H7 (cell line): ENCODE results near the gene OR2F2. TPM values are rescaled to one million over a fixed set of nuclear protein-coding genes. Genes with fewer than 3 reads are reported as not detected.

Source experiments
- DNase-seq: peaks from one replicate; pipeline ENCODE4 v3.0.0; 2012
- H3K27me3 ChIP-seq: 2 replicates; pipeline ENCODE4 v1.6.0; 2011; ENCODE audit warnings: mild to moderate bottlenecking, low read length; ENCODE audit not compliant: control insufficient read depth, insufficient read depth
- H3K36me3 ChIP-seq: replicated peaks from 2 replicates; pipeline ENCODE4 v1.5.1; 2011; ENCODE audit warnings: low read length; ENCODE audit not compliant: control insufficient read depth, insufficient read depth
- H3K4me3 ChIP-seq: 2 replicates; pipeline ENCODE4 v1.5.1; 2011; ENCODE audit warnings: low read depth, mild to moderate bottlenecking, control low read depth, low read length, moderate library complexity; ENCODE audit not compliant: insufficient read depth
- total RNA-seq: library from RNA; depleted of rRNA; stranded (reverse); fragments of >200 nt; shearing (Covaris generic); gene quantifications from 2 replicates; pipeline ENCODE4 v1.2.3, GENCODE V29; 2014

Gene OR2F2
- total RNA-seq, 1 experiment from 2014 or later: not detected

DNA sequence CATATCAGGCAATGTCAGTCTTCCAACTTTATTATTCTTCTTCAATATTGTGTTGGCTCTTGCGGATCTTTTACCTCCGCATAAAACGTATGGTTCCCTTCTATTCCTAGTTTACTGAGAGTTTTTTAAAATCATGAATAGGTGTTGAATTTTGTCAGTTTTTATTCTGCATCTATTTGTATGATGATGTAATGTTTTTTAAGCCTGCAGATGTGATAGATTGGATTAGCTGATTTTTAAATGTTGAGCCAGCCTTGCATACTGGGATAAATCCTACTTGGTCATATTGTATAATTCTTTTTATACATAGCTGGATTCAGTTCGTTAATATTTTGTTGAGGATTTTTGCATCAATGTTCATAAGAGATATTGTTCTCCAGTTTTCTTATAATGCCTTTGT, 10.4 kb downstream of the OR2F2 start:
- H3K4me3 ChIP-seq: no peak overlapping the region
- no peak for DNase-seq
- H3K27me3 ChIP-seq: no peaks in the 10 kb centered on the region

DNA sequence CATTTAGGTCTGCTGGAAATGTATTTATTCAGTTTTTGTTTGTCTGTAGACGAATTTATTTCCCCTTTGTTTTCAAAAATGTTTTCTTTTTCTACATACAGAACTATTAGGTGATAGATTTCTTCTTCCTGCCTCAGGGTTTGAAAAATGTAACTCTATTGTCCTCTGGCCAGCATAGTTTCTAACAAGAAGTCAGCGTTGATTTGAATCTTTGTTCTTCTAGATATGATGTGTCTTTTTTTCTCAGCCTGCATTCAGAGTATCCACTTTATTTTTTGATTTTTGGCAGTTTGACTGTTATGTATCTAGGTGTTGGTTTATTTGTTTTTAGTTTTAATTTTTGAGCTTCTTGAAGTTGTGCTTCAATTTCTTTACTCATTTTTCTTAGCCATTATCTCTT, 12.1 kb downstream of the OR2F2 start:
- Histone ChIP-seq H3K4me3 (no peak overlapping the region), H3K27me3 (no peaks in the 10 kb centered on the region), H3K36me3 (no peaks in the 10 kb centered on the region)
- no peak for DNase-seq

More for the DNA sequence above, 10.4 kb downstream of the OR2F2 start:
- no peaks in the 10 kb centered on the region for H3K36me3 ChIP-seq

DNA sequence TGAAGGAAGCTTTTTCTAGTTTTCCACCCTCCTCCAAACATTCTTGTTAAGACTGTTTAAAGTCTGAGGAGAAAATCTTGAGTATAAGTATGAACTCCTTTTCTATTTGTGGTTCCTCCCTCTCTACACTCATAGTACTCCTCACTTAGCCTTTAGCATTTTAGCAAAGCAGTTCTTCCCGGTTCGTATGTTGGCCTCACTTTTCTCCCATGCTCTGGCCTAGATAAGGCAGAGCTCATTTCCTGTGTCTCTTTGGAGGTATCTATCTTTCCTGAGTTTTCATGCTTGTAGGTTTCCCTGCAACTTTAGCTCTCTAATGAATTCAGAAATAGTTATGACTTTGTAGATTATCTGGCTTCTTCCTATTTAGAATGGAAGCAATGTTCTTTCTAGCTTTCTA, 13.7 kb downstream of the OR2F2 start:
- Histone ChIP-seq H3K27me3 (no peaks in the 10 kb centered on the region), H3K4me3 (no peak overlapping the region), H3K36me3 (no peaks in the 10 kb centered on the region)
- DNase-seq: no peak

DNA sequence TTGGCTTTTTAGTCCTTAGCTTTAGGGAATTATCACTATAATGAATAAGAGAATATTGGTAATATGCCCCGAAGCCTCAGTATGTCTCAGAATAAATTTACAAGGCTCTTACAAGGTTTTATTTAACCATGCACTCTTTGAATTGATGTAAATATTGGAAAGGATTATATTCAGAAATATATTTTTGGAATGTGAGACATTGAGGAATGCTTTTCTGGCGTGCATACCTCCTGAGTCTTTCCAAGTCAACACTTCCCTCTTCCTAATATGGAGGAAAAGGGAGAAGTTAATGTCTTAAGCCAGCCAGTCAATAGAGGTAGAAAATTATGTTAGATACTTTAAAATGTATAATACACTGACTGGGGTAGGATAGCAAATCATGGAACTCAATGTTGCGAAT, 18.4 kb downstream of the OR2F2 start:
- Histone ChIP-seq H3K27me3 (no peaks in the 10 kb centered on the region), H3K36me3 (no peaks in the 10 kb centered on the region), H3K4me3 (no peak overlapping the region)
- no peak for DNase-seq

DNA sequence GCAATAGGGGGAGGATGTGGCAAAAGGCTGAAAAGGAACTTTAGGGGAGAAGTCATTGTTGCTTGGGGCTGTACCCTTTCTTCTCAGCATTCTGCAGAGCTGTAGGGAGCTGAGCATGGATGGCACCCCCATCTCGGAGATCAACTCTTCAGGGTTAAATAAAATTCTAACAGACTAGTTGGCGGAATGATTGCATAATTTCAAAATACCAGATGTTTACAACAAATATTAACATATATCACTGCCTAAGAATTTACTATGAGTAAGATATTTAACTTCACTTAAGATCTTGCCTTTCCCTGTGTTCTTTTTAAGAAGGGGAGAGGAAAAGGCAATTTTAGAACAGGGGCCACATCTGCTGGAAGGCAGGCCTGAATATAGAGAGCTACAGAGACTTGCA, 19.1 kb downstream of the OR2F2 start:
- Histone ChIP-seq H3K27me3 (no peaks in the 10 kb centered on the region), H3K4me3 (no peak overlapping the region), H3K36me3 (no peaks in the 10 kb centered on the region)
- no peak for DNase-seq

DNA sequence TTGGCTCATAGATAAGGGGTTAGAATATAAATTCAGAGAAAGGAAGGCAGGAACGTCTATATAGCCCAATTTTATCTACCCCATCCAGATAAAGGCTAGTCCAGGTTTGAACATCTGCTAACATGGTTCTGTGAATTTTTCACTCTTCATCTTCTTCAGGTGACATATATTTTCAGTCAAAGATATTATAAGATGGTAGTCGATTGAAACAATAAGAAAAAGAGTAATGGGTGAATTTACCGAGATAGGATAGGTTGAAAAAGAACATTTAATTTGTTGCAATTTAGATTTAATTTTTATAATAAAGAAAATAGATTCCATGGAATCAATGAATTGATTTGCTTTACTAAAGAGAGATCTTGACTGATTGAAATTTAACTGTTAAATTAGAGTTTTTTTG, 19.5 kb downstream of the OR2F2 start, which contains the start of gene OR2F1:
OR2F1 (plus strand) TSS at position 301 of the 400 bp plus-strand sequence. CDS start 5,127 bp downstream, outside the sequence.
- Histone ChIP-seq H3K27me3 (no peaks in the 10 kb centered on the region), H3K4me3 (no peak within 1 kb of the TSS), H3K36me3 (no peaks in the 10 kb centered on the region)
- DNase-seq: no peak

DNA sequence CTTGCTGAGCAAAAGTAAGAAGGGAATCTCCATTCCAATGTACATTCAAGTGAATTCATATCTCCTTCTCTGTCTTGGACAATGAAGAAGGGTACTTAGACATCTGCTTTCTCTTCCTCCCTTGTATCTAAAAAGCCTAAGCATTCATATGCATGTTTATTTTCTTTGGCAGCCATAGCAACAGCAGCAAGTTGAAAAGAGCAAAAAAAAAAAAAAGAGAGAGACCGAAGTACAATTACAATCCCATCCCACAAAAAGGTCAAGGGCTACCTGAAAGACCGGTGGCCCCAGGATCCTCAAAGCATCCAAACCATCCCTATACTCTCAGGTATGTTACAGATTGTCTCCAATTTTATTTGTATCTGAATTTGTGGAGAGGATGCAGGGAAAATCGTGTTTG, 23.7 kb downstream of the OR2F2 start:
- peak; percentile 10 for DNase-seq
- no peak overlapping the region for H3K4me3 ChIP-seq
- no peaks in the 10 kb centered on the region for H3K27me3 ChIP-seq
- H3K36me3 ChIP-seq: no peaks in the 10 kb centered on the region

DNA sequence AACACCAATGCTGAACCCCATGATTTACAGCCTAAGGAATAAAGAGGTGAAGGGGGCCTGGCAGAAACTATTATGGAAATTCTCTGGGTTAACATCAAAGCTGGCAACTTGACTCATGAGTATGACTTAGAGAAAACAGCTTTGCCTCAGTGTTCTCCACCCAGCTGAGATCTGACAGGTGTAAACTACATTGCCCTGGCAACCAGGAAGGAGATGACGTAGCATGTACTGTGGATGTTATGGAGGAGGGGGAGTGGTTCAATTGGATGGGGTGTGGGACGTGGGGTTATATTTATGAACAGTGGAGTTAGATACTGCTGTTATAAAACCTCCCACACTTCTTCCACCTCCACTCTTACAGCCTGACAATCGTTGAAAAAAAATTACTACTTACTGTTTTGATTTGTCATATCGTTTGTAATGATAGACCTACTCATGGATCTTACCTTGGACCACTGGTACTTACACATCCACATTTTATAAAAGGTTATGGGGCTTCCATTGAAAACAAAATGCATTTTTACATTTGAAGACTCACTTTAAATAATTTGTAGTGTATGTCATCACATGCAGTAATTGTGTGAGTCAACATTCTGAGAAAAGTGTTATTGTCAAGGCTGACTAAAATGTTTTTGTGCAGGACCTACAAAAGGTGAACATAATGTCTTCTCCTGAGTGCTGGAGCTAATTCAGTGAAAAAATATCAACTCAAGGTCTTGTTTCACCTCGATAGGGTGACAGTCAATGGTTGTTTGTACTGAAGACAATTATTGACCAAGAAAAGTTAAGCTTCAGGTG, 26.0 kb downstream of the OR2F2 start:
- H3K36me3 ChIP-seq: no peaks in the 10 kb centered on the region
- no peak overlapping the region for H3K4me3 ChIP-seq
- H3K27me3 ChIP-seq: no peaks in the 10 kb centered on the region
- no peak for DNase-seq

DNA sequence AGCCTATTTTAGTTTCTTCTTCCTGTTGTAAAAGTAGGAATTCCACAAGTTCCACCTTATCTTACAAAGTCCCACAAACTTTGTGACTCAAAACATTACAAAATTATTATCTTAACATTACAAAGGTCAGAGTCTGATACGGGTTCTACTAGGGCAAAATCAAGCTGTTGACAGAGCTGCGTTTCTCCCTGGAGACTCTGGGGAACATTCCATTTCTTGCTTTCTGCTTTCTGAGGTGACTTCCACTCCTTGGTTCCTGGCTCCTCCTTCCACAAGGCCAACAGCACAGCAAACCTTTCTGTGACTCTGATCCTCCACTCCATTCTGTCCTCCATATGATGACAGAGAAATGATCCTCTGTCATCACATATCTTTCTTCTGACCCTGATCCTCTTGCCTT, 30.2 kb downstream of the OR2F2 start:
- Histone ChIP-seq H3K4me3 (no peak overlapping the region), H3K27me3 (no peaks in the 10 kb centered on the region), H3K36me3 (no peaks in the 10 kb centered on the region)
- DNase-seq: no peak

DNA sequence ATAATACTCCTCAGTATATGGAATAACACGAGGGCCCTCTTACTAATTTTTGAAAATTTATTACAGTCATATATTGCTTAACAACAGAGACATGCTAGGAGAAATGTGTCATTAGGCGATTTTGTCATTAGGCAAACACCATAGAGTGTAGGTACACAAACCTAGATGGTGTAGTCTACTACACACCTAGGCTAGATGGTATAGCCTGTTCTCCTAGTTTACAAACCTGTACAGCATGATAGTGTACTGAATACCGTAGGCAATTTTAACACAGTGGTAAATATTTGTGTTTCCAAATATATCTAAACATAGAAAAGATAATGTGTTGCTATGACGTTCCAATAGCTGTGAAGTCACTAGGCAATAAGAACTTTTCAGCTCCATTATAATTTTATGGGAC, 32.4 kb downstream of the OR2F2 start:
- Histone ChIP-seq H3K36me3 (no peaks in the 10 kb centered on the region), H3K27me3 (no peaks in the 10 kb centered on the region), H3K4me3 (no peak overlapping the region)
- no peak for DNase-seq

DNA sequence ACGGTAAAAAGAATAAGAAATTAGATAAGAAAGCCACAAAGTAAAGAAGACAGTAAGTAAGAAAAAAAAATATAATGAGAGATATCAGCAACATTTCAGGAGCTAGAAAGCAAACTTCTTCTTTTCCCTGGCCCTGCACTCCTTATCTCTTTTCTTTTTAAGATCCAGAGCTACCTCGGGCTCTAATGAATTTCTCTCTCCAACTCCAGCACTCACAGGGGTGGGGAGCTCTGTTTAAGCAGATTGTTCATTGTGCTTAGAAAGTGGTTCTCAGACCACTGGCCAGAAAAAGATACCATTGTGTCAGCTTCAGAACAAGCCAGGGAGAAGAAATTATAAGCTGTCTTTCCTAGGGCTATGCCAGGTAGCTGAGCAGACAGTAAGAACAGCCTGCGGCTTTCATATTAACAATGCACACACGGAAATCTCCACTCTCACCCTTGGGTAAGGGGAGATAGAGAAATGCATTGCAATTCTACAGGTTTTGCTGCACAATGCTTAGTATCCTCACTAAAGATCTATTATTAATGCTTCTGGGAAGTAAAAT, 38.9 kb downstream of the OR2F2 start:
- no peaks in the 10 kb centered on the region for H3K27me3 ChIP-seq
- no peaks in the 10 kb centered on the region for H3K36me3 ChIP-seq
- no peak for DNase-seq
- H3K4me3 ChIP-seq: no peak overlapping the region

DNA sequence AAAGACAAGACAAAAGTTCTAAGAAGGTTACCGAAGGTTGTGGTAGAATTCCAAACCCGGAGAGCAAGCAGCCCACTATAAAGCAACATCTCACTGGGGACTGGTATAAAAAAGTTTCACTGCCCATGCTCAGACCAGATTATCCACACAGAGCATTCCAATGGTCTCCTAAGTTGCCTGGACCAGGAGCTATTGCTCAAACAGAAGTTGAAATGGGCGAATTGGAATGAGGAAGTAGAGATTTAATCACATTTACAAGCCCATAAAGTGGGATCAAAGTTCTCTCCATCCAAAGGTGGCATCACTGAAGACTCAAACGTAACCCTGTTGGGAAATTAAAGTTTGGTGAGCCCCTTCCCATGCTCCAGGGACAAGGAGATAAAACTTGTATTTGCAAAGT, 39.4 kb downstream of the OR2F2 start:
- Histone ChIP-seq H3K4me3 (no peak overlapping the region), H3K27me3 (no peaks in the 10 kb centered on the region), H3K36me3 (no peaks in the 10 kb centered on the region)
- no peak for DNase-seq

DNA sequence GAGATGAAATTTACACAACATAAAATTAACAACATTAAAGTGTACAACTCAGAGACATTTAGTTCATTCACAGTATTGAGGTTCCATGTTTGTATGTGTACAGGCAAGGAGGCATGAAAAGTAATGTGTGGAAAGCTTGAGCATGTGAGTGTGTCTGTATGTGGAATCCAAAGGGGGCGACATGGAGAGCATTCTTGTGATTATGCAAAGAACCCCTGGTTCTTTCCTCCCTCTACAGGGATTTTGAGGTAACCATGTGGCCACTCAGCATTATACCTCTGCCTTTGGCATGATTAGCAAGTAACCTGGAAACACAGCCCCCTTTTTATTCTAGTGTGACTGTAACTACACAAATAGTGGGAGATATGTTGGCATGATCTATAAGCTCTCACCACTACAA, 40.6 kb downstream of the OR2F2 start:
- peak; percentile 54 for DNase-seq
- Histone ChIP-seq H3K36me3 (no peaks in the 10 kb centered on the region), H3K4me3 (no peak overlapping the region), H3K27me3 (no peaks in the 10 kb centered on the region)

DNA sequence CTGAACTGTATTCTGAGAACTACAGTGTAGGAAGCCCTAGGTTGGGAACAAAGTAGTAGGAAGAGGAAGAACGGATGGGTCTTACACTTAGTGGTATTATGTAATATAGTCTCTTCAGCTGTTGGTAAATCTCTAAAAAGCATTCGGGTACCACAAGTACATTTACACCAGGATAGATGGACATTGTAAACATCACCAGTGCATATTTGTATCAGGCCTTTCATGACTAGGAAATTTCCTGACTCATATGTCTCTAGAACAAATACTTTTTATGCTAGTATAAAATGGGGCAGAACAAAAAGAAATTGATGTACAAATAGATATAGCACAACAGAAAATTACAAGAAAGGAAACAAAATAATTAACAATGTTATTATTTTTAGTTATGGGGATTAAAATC, 43.6 kb downstream of the OR2F2 start:
- no peaks in the 10 kb centered on the region for H3K36me3 ChIP-seq
- H3K4me3 ChIP-seq: no peak overlapping the region
- no peak for DNase-seq
- no peaks in the 10 kb centered on the region for H3K27me3 ChIP-seq

DNA sequence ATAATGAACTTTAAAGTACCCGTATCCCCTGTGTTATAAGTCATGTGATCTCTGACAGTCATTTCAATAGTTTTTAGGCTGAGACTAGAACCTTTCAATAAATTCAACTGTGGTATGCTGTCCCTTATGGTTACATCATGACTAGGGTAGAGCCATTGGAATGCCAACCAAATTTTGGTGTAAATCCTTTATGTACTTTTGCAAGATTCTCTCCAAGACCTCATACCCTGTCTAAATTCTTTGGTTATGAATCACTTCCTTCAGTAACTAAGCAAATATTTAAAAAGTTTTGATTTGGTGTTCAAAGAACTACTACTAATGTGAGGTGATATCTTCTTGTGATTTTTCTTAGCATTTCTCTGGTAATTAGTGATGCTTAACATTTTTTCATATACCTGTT, 44.3 kb downstream of the OR2F2 start:
- DNase-seq: no peak
- Histone ChIP-seq H3K4me3 (no peak overlapping the region), H3K36me3 (no peaks in the 10 kb centered on the region), H3K27me3 (no peaks in the 10 kb centered on the region)
